HEK293 (cell line): Measurements from ENCODE around the gene AXDND1.

Experiments
- CTCF ChIP-seq: fragments of 450-650 bp; formaldehyde crosslinking; IDR thresholded peaks from 2 replicates; pipeline ENCODE4 v1.5.1; 2016; ENCODE audit warnings: missing biosample characterization, missing genetic modification characterization
- YY1 ChIP-seq: fragments of 450-650 bp; formaldehyde crosslinking; IDR thresholded peaks from 2 replicates; pipeline ENCODE4 v1.5.1; 2018; ENCODE audit warnings: missing biosample characterization, missing genetic modification characterization
- ZBTB7A ChIP-seq: fragments of 450-650 bp; formaldehyde crosslinking; IDR thresholded peaks from 2 replicates; pipeline ENCODE4 v1.5.1; 2016; ENCODE audit warnings: low read depth, missing biosample characterization, missing genetic modification characterization
- ZNF24 ChIP-seq: fragments of 450-650 bp; formaldehyde crosslinking; IDR thresholded peaks from 2 replicates; pipeline ENCODE4 v1.5.1; 2016; ENCODE audit warnings: missing biosample characterization, missing genetic modification characterization
- ZNF501 ChIP-seq: fragments of 450-650 bp; formaldehyde crosslinking; IDR thresholded peaks from 2 replicates; pipeline ENCODE4 v1.5.1; 2016; ENCODE audit warnings: missing biosample characterization, missing genetic modification characterization
- ZNF510 ChIP-seq: fragments of 450-650 bp; formaldehyde crosslinking; IDR thresholded peaks from 2 replicates; pipeline ENCODE4 v1.5.1; 2018; ENCODE audit warnings: mild to moderate bottlenecking, missing genetic modification characterization, missing biosample characterization; ENCODE audit not compliant: insufficient replicate concordance
- ZNF664 ChIP-seq: fragments of 450-650 bp; formaldehyde crosslinking; IDR thresholded peaks from 2 replicates; pipeline ENCODE4 v1.5.1; 2016; ENCODE audit warnings: missing biosample characterization, missing genetic modification characterization

DNA sequence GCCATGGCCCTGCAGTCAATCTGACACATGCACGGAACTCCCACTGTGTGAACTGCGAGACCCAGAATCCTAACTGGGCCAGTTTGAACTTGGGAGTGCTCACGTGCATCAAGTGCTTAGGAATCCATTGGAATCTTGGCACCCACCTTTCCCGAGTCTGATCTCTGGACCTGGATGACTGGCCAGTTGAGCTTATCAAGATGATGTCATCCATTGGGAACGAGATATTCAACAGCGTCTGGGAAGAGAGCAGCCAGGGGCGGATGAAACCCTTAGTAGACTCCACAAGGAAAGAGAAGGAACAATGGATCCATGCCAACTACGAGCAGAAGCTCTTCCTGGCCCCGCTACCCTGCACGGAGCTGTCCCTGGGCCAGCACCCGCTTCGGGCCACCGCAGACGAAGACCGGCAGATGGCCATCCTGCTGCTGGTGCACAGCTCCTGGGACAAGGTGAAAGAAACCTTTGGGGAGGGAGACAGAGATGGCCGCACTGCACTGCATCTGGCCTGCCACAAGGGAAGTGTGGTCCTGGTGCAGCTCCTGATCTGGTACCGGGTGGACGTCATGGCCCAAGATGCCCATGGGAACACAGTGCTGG lies 222.8 kb downstream of the AXDND1 start:
- no peak for TF ChIP-seq ZNF664 (tag by site-specific recombination)
- TF ChIP-seq ZNF501 (tag by site-specific recombination) = no peak
- no peak for TF ChIP-seq ZBTB7A (tag by site-specific recombination)
- TF ChIP-seq CTCF = no peak
- no peak for TF ChIP-seq YY1 (tag by site-specific recombination)
- TF ChIP-seq ZNF24 (tag by site-specific recombination) = no peak
- no peak for TF ChIP-seq ZNF510 (tag by site-specific recombination)
